ENCODE measurements around the gene AMBRA1.

The AMBRA1 gene

GRCh38 chr11:46564459-46564858 is 29.4 kb downstream of the AMBRA1 start:
- DNase-seq: no peak

GRCh38 chr11:46562527-46562926 is 31.3 kb downstream of the AMBRA1 start:
- no peak for DNase-seq

- peak; percentile 26 for DNase-seq
Observed at GRCh38 chr11:46560300-46560991, 33.4 kb downstream of the AMBRA1 start.

GRCh38 chr11:46559815-46560214 is 34.0 kb downstream of the AMBRA1 start:
- DNase-seq: no peak

GRCh38 chr11:46557684-46558151 is 36.1 kb downstream of the AMBRA1 start:
- no peak for DNase-seq

- no peak for DNase-seq
Observed at GRCh38 chr11:46555267-46556054, 38.4 kb downstream of the AMBRA1 start.

GRCh38 chr11:46554213-46555147 is 39.3 kb downstream of the AMBRA1 start:
- no peak for DNase-seq

- no peak for DNase-seq
Observed at GRCh38 chr11:46553814-46554212, 40.0 kb downstream of the AMBRA1 start.

GRCh38 chr11:46551261-46551660 is 42.6 kb downstream of the AMBRA1 start:
- DNase-seq: no peak

- DNase-seq: no peak
Observed at GRCh38 chr11:46547579-46547978, 46.2 kb downstream of the AMBRA1 start.

- no peak for DNase-seq
Observed at GRCh38 chr11:46543564-46543963, 50.3 kb downstream of the AMBRA1 start.

- DNase-seq: no peak
Observed at GRCh38 chr11:46541593-46542371, 52.0 kb downstream of the AMBRA1 start.

GRCh38 chr11:46540807-46541206 is 53.0 kb downstream of the AMBRA1 start:
- no peak for DNase-seq

- peak; percentile 73 for DNase-seq
Observed at GRCh38 chr11:46537537-46538295, 56.1 kb downstream of the AMBRA1 start.

GRCh38 chr11:46537121-46537520 is 56.7 kb downstream of the AMBRA1 start:
- no peak for DNase-seq

GRCh38 chr11:46535688-46536087 is 58.1 kb downstream of the AMBRA1 start:
- DNase-seq: no peak

GRCh38 chr11:46534711-46535110 is 59.1 kb downstream of the AMBRA1 start:
- no peak for DNase-seq

GRCh38 chr11:46533396-46534100 is 60.3 kb downstream of the AMBRA1 start:
- DNase-seq: no peak

- no peak for DNase-seq
Observed at GRCh38 chr11:46529928-46530574, 63.8 kb downstream of the AMBRA1 start.
